Suprapubic skin (tissue), 4 donors: Measurements from ENCODE around the gene ICAM2.

Experiments used
- CTCF ChIP-seq, 2 donors: fragments of 200-600 bp in 1 of 2; fragments of 450-650 bp in 1 of 2; sonication (generic) in 1 of 2; IDR thresholded peaks; one replicate each; pipeline ENCODE4 v1.5.1; 2016 to 2019; ENCODE audit warnings: antibody characterized with exemption in 2 of 2, mild to moderate bottlenecking in 1 of 2, moderate library complexity in 1 of 2
- POLR2A ChIP-seq, 2 donors: fragments of 450-650 bp; IDR thresholded peaks; one replicate each; pipeline ENCODE4 v1.6.1; 2017; ENCODE audit warnings: antibody characterized with exemption in 2 of 2, mild to moderate bottlenecking in 2 of 2, moderate library complexity in 2 of 2
- POLR2AphosphoS5 ChIP-seq, 3 donors: sonication (generic); formaldehyde crosslinking; IDR thresholded peaks; one replicate each; pipeline ENCODE4 v1.6.1; 2017; ENCODE audit warnings: antibody characterized with exemption in 3 of 3

GRCh38 chr17:63954402-63955063, 65.9 kb downstream of the ICAM2 start:
- no peak for TF ChIP-seq CTCF (IDR thresholded peaks at IDR 0.05)
- TF ChIP-seq POLR2A (IDR thresholded peaks at IDR 0.05), result no peak
- no peak for TF ChIP-seq POLR2AphosphoS5 (IDR thresholded peaks at IDR 0.05)
